Measurements from ENCODE around the gene CNOT10. TPM values are rescaled to one million over a fixed set of nuclear protein-coding genes. Genes with fewer than 3 reads are reported as not detected.

Gene CNOT10
- total and polyA plus RNA-seq, 2 donors (not counting 1 experiment from before 2014, with no cell fraction given): 17.5 to 28.6 TPM

DNA sequence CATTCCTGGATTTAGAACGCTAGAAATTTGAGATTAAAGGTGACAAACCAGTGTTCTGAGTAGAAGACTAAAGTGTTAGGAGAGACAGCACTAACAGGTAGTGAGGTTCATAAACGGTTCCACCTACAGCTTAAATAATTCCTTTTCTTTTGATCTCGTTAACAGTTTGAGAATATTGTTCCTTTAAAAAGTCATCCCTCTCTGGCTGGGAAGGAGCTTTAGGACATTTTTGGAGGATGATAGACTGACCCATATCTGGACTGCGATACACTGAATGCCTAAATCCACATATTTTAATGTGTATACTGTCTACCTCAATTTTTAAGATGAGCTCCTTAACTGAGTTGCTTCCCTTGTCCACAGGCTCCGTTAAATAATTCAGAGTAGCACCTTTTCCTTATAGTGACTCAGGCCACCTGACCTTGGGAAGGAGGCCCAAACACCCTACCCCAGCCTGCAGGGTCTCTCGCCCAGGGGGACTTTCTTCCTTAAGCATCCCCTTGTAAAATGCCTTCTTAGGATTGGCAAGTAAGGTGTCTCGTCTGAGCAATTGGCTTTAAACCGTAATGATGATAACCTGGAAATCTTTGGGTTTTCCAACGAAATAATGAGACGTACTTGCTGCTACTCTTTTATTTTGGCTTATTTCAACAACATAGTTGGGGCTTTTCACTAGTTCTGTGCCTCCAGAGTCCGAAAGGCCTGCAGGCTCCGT lies 136.1 kb downstream of the CNOT10 start:
- no peaks in the 10 kb centered on the region for H3K9me3 ChIP-seq (ENCODE audit: control insufficient read depth, insufficient read depth, low read depth, low read length)
- no peak overlapping the region for H3K4me2 ChIP-seq (ENCODE audit: extremely low read depth, insufficient read depth, low read length)
- no peak overlapping the region for H3K27ac ChIP-seq (ENCODE audit: insufficient read depth, low read length)
- no peak for TF ChIP-seq EZH2 (IDR thresholded peaks at IDR 0.05; ENCODE audit: low read length, missing control alignments)
- TF ChIP-seq, protein P1, sequence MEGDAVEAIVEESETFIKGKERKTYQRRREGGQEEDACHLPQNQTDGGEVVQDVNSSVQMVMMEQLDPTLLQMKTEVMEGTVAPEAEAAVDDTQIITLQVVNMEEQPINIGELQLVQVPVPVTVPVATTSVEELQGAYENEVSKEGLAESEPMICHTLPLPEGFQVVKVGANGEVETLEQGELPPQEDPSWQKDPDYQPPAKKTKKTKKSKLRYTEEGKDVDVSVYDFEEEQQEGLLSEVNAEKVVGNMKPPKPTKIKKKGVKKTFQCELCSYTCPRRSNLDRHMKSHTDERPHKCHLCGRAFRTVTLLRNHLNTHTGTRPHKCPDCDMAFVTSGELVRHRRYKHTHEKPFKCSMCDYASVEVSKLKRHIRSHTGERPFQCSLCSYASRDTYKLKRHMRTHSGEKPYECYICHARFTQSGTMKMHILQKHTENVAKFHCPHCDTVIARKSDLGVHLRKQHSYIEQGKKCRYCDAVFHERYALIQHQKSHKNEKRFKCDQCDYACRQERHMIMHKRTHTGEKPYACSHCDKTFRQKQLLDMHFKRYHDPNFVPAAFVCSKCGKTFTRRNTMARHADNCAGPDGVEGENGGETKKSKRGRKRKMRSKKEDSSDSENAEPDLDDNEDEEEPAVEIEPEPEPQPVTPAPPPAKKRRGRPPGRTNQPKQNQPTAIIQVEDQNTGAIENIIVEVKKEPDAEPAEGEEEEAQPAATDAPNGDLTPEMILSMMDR (conservative IDR thresholded peaks at IDR 0.05 in 1 of 2, IDR thresholded peaks at IDR 0.05 in 1 of 2; ENCODE audit: low read depth in 1 of 2, low read length in 2 of 2): no peak
- H3K27me3 ChIP-seq (ENCODE audit: control insufficient read depth, insufficient read depth, low read length): peaks cover 54% of the 10 kb centered on the region
- no peaks in the 10 kb centered on the region for H3K36me3 ChIP-seq (ENCODE audit: control insufficient read depth, insufficient read depth, low read length)
- H4K20me1 ChIP-seq (ENCODE audit: control insufficient read depth, extremely low read depth, insufficient read depth, low read length): no peaks in the 10 kb centered on the region
- no peak for DNase-seq (ENCODE audit: low read depth in 2 of 2)
- H3K79me2 ChIP-seq (ENCODE audit: control insufficient read depth, insufficient read depth, low read length): no peaks in the 10 kb centered on the region
- H3K9ac ChIP-seq (ENCODE audit: insufficient read depth, low read length): no peak overlapping the region
- H3K4me3 ChIP-seq (replicated peaks in 1 of 4; ENCODE audit: control extremely low read depth in 1 of 4, insufficient read depth in 1 of 4, low read depth in 3 of 4, low read length in 4 of 4): no peak overlapping the region
- H3K4me1 ChIP-seq (ENCODE audit: control insufficient read depth, extremely low read depth, insufficient read depth, low read length): no peaks in the 10 kb centered on the region
- H2AFZ ChIP-seq (ENCODE audit: low read length): no peak overlapping the region

DNA sequence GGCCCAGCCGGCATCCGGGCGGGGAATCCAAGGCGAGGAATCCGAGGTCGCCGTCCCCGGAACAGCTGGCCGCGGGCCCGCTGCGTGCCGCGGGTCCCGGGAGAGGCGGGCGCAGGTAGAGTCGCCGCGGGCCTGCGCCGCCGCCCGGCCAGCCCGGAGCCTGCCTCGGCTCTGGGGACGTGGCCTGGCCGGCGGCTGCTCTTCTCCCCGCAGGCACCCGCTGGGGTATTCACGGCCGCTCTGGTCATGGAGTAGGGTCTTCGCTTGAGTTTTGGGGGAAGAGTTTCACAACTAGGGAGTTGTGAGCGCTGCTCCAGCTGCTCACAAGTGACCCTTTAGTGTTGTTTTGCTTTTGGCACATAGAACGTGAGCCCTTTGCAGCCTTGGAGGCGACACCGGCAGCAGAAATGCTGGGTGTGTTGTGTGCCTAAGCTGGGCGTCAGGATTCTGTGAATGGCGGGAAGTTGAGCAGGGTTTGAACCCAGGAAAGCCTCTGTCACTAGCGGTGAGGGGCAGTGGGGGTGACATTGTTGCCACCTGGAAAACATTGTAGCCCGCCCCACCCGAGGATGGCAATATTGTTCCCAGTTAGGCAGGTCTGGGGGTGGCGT lies 136.8 kb downstream of the CNOT10 start:
- Histone ChIP-seq H3K4me3 (replicated peaks in 1 of 4; ENCODE audit: control extremely low read depth in 1 of 4, insufficient read depth in 1 of 4, low read depth in 3 of 4, low read length in 4 of 4) (no peak overlapping the region), H2AFZ (ENCODE audit: low read length) (no peak overlapping the region), H3K36me3 (ENCODE audit: control insufficient read depth, insufficient read depth, low read length) (no peaks in the 10 kb centered on the region), H3K79me2 (ENCODE audit: control insufficient read depth, insufficient read depth, low read length) (no peaks in the 10 kb centered on the region), H4K20me1 (ENCODE audit: control insufficient read depth, extremely low read depth, insufficient read depth, low read length) (no peaks in the 10 kb centered on the region), H3K4me1 (ENCODE audit: control insufficient read depth, extremely low read depth, insufficient read depth, low read length) (no peaks in the 10 kb centered on the region), H3K4me2 (ENCODE audit: extremely low read depth, insufficient read depth, low read length) (no peak overlapping the region), H3K27ac (ENCODE audit: insufficient read depth, low read length) (no peak overlapping the region), H3K27me3 (ENCODE audit: control insufficient read depth, insufficient read depth, low read length) (peaks cover 51% of the 10 kb centered on the region), H3K9me3 (ENCODE audit: control insufficient read depth, insufficient read depth, low read depth, low read length) (no peaks in the 10 kb centered on the region), H3K9ac (ENCODE audit: insufficient read depth, low read length) (no peak overlapping the region)
- no peak for DNase-seq (ENCODE audit: low read depth in 2 of 2)
- TF ChIP-seq, protein P1 (conservative IDR thresholded peaks at IDR 0.05 in 1 of 2, IDR thresholded peaks at IDR 0.05 in 1 of 2; ENCODE audit: low read depth in 1 of 2, low read length in 2 of 2): no peak
- TF ChIP-seq EZH2 (IDR thresholded peaks at IDR 0.05; ENCODE audit: low read length, missing control alignments): no peak

DNA sequence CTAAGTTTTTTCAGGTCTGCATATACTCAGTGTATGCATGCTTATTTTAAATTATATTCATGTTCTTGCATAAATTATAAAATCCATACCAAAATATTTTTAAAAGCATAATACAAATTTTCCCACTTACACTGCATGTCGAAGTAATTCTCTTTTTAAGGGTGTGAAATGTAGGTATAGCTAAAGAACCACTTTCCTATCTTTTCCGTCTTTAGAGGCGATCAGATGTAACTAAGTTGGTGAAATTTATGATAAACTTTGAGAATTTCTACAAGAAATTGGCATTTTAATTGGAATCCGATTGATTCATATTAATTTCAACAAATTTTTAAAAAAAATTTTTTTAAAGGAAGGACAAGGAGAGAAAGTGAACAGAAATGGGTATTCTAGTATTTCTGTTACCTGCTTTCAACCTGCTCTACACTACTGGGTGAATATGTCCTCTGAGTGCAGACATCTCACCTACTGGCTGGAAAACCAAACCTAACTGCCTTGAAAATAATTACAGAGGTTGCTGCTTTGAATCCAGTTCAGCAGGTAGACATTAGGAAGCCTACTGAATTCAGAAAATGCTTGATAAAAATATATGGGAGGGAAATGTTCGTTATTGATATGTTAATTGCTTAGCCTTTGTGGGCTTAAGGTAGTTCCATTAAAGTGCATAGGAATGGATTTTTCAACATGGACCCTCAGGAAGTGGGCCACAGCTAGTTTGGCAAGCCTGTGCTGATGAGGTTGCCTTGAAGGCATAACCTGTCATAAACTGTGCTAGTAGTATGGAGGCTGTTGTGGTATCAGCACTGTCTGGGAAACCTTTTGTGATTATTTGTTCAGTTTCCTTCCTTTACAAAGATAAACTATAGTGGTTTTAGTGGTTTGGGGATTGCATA lies 137.9 kb downstream of the CNOT10 start:
- Histone ChIP-seq H4K20me1 (ENCODE audit: control insufficient read depth, extremely low read depth, insufficient read depth, low read length) (no peaks in the 10 kb centered on the region), H3K27me3 (ENCODE audit: control insufficient read depth, insufficient read depth, low read length) (peaks cover 41% of the 10 kb centered on the region), H3K27ac (ENCODE audit: insufficient read depth, low read length) (no peak overlapping the region), H3K9me3 (ENCODE audit: control insufficient read depth, insufficient read depth, low read depth, low read length) (no peaks in the 10 kb centered on the region), H3K4me1 (ENCODE audit: control insufficient read depth, extremely low read depth, insufficient read depth, low read length) (no peaks in the 10 kb centered on the region), H3K36me3 (ENCODE audit: control insufficient read depth, insufficient read depth, low read length) (no peaks in the 10 kb centered on the region), H3K4me3 (replicated peaks in 1 of 4; ENCODE audit: control extremely low read depth in 1 of 4, insufficient read depth in 1 of 4, low read depth in 3 of 4, low read length in 4 of 4) (no peak overlapping the region), H3K79me2 (ENCODE audit: control insufficient read depth, insufficient read depth, low read length) (no peaks in the 10 kb centered on the region), H3K4me2 (ENCODE audit: extremely low read depth, insufficient read depth, low read length) (no peak overlapping the region), H3K9ac (ENCODE audit: insufficient read depth, low read length) (no peak overlapping the region), H2AFZ (ENCODE audit: low read length) (no peak overlapping the region)
- TF ChIP-seq, protein P1 (conservative IDR thresholded peaks at IDR 0.05 in 1 of 2, IDR thresholded peaks at IDR 0.05 in 1 of 2; ENCODE audit: low read depth in 1 of 2, low read length in 2 of 2): no peak
- no peak for TF ChIP-seq EZH2 (IDR thresholded peaks at IDR 0.05; ENCODE audit: low read length, missing control alignments)
- no peak for DNase-seq (ENCODE audit: low read depth in 2 of 2)
